SK-N-MC (cell line): ENCODE measurements around the gene VWC2L.

Experiments
- EZH2 ChIP-seq: fragments of 200-600 bp; sonication (generic); IDR thresholded peaks from one replicate; pipeline ENCODE4 v1.6.1; 2017; ENCODE audit warnings: antibody characterized with exemption
- FOXP2 ChIP-seq: optimal IDR thresholded peaks from 2 replicates; pipeline ENCODE3; 2011; ENCODE audit warnings: mild to moderate bottlenecking, moderate library complexity; ENCODE audit not compliant: insufficient read depth; ENCODE audit errors: extremely low read length, control extremely low read depth
- POLR2AphosphoS5 ChIP-seq: IDR thresholded peaks from 2 replicates; pipeline ENCODE4 v1.6.1; 2012; ENCODE audit warnings: mild to moderate bottlenecking, low read depth, low read length, borderline replicate concordance

GRCh38 chr2:214543386-214543955 is 132.6 kb downstream of the VWC2L start:
- TF ChIP-seq POLR2AphosphoS5 (no peak), EZH2 (no peak), FOXP2 (no peak)
